ENCODE results near the gene SIVA1. TPM values are rescaled to one million over a fixed set of nuclear protein-coding genes. Genes with fewer than 3 reads are reported as not detected.

SIVA1 gene
- total RNA-seq, 1 donor from 2014 or later, result 47.0 TPM

DNA sequence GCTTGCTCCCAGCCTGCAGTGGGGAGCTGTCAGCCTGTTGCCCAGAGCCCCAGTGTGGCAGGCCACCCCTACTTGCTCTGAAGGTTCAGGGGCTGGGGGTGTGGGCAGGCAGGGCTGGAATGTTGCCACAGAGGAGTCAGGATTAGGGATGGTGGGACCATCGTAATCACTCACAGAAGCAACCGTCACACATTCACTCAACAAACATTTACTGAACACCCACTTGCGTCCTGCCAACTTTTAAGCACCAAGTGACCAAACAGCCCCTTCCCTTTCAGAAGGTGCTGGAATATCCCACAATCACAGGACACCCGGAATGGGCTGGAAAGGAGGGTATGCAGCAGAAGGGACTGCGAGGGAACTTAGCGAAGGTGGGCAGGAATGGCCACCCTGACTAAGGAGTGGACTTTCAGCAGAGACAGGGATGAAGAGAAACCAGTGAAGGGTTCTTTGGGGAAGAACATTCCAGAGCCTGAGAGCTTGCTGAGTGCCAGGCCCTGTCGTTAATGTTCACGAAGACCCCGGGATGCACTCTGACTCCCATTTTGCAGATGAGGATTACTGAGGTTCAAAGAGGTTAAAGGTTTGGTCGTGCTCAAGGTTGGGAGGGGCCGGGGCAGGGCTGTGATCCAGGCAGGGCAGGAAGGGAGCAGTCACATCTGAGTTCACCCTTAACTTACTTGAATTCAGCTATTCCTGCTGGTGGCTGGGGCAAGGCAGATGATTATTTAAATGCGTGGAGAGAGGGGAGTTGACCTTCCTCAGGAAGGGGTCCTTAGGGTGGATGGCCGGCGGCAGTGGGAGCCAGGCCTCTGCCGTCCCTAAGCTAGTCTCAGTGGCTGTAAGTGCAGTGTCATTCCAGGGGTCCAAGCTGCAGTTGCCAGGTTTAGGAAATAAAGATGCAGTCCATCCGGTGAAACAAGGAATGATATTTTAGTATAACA is 45.6 kb downstream of the SIVA1 start:
- Mint-ChIP-seq H3K9me3 (ENCODE audit: low read depth) (no peaks in the 10 kb centered on the region), H3K4me3 (ENCODE audit: unreplicated experiment) (peak overlapping the region; percentile 13), H3K27me3 (ENCODE audit: low read depth) (no peaks in the 10 kb centered on the region), H3K27ac (ENCODE audit: unreplicated experiment) (no peak overlapping the region), H3K4me1 (ENCODE audit: low read depth) (peaks cover 34% of the 10 kb centered on the region), H3K36me3 (ENCODE audit: low read depth) (no peaks in the 10 kb centered on the region)
- no peak for DNase-seq (ENCODE audit: low spot score)
- TF ChIP-seq, protein P1, sequence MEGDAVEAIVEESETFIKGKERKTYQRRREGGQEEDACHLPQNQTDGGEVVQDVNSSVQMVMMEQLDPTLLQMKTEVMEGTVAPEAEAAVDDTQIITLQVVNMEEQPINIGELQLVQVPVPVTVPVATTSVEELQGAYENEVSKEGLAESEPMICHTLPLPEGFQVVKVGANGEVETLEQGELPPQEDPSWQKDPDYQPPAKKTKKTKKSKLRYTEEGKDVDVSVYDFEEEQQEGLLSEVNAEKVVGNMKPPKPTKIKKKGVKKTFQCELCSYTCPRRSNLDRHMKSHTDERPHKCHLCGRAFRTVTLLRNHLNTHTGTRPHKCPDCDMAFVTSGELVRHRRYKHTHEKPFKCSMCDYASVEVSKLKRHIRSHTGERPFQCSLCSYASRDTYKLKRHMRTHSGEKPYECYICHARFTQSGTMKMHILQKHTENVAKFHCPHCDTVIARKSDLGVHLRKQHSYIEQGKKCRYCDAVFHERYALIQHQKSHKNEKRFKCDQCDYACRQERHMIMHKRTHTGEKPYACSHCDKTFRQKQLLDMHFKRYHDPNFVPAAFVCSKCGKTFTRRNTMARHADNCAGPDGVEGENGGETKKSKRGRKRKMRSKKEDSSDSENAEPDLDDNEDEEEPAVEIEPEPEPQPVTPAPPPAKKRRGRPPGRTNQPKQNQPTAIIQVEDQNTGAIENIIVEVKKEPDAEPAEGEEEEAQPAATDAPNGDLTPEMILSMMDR (IDR thresholded peaks at IDR 0.05), result no peak

DNA sequence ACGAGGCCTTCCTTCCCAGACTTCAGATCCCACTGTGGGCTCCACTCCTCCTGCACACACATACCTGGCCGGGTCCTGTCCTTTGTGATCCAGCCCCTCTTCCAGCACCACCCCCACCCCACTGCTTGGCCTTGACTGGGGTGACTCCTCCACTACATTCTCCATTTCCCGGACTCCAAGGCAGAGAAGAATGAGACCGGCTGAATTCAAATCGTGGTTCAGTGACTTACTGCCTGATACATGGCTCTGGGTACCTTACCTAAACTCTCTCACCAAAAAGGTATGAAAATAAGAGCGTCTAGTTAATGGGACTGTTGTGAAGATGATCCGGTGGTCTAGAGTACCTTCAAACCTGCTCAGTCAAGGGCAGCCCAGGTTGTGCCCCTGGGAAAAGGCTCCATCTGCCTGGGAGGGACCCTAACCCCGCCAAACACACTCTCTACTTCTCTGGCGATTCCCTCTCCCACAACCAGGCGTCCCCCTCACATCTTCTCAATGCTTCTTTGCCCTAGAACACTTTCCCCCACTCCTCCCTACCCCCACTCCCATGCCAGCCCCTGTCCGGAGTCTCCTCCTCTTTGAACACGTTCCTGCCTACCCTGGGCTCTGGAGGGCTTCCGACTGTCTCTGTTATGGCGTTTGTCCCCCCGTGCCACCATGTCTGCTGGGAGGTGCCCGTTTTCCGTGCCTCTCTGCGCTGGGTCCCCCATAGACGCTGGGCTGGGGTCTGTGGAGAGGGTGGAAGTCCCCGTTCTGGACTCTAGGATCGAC is 46.5 kb downstream of the SIVA1 start:
- Mint-ChIP-seq H3K27me3 (ENCODE audit: low read depth) (no peaks in the 10 kb centered on the region), H3K4me1 (ENCODE audit: low read depth) (peaks cover 29% of the 10 kb centered on the region), H3K9me3 (ENCODE audit: low read depth) (no peaks in the 10 kb centered on the region), H3K36me3 (ENCODE audit: low read depth) (no peaks in the 10 kb centered on the region), H3K27ac (ENCODE audit: unreplicated experiment) (no peak overlapping the region), H3K4me3 (ENCODE audit: unreplicated experiment) (peak overlapping the region; percentile 56)
- TF ChIP-seq, protein P1 (IDR thresholded peaks at IDR 0.05), result no peak
- DNase-seq (ENCODE audit: low spot score), result no peak

DNA sequence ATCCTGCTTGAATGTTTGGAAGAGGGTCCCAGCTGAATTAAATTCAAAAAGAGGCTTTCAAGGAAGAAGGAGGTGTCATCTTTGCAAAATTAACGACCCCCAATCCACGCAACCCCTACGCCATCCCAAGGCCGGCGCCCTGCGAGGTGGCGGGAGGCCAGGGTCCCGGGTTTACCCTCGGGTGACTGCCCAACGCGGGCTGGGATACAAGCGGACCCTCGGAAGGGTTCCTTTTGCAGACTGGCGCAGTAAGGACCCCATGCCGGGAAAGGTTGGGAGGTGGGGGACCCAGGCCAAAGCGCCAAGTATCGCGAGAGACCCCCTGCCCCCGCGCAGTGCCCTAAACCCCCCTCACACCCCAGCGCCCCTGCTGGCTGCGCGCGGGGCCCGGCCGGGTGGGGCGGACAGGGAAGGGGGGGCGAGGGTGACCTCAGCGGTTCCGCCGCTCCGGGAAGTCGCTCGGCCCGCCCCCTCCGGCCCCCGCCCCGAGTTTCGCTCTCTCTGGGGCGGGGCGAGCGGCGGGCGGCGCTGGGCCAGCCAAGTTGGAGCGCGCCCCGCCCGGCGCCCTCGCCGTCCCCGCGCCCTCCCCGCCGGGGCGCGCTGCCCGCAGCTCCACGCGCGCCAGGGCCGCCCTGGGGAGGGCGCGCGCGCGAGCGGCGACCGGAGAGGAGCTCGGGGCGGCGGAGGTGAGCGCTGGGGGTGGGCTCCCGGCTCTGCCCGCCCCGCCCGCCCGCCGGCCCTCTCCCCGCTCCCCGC is 47.2 kb downstream of the SIVA1 start:
- Mint-ChIP-seq H3K9me3 (ENCODE audit: low read depth) (no peaks in the 10 kb centered on the region), H3K4me3 (ENCODE audit: unreplicated experiment) (peak overlapping the region; percentile 56), H3K27ac (ENCODE audit: unreplicated experiment) (no peak overlapping the region), H3K27me3 (ENCODE audit: low read depth) (no peaks in the 10 kb centered on the region), H3K4me1 (ENCODE audit: low read depth) (peaks cover 33% of the 10 kb centered on the region), H3K36me3 (ENCODE audit: low read depth) (no peaks in the 10 kb centered on the region)
- DNase-seq (ENCODE audit: low spot score), result no peak
- TF ChIP-seq, protein P1 (IDR thresholded peaks at IDR 0.05), result peak; percentile 57

DNA sequence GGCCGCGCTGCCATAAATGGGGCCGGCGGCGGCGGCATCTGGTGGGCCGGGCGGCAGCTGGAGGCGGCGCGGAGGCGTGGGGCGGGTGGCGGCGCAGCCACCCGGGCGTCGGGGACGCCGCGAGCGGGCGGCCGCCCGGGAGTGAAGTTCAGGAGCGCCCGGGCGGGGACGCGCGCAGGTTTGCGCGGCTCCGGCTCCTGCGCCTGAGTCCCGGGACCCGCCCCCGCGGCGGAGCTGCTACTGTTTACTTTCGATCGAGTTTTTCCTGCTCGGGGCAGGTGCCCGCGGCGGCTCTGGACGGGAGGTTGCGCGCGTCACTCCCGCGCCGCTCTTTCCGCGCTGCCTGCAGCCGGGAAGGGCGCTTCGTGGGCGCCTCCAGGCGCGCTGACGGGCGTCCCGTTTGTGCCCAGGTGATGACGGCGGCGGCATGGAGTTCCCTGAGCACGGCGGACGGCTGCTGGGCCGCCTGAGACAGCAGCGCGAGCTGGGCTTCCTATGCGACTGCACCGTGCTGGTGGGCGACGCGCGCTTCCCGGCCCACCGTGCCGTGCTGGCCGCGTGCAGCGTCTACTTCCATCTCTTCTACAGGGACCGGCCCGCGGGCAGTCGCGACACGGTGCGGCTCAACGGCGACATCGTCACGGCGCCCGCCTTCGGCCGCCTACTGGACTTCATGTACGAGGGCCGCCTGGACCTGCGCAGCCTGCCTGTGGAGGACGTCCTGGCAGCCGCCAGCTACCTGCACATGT is 48.0 kb downstream of the SIVA1 start, which contains the start of gene ZBTB42:
ZBTB42 (plus strand) TSS at position 331 of the 749 bp plus-strand sequence; CDS start at position 428, 97 bp downstream.
- Mint-ChIP-seq H3K27ac (ENCODE audit: unreplicated experiment) (no peak within 1 kb of the TSS), H3K4me1 (ENCODE audit: low read depth) (peaks cover 37% of the 10 kb centered on the region), H3K27me3 (ENCODE audit: low read depth) (no peaks in the 10 kb centered on the region), H3K9me3 (ENCODE audit: low read depth) (no peaks in the 10 kb centered on the region), H3K36me3 (ENCODE audit: low read depth) (no peaks in the 10 kb centered on the region), H3K4me3 (ENCODE audit: unreplicated experiment) (peak within 1 kb of the TSS; percentile 74)
- TF ChIP-seq, protein P1 (IDR thresholded peaks at IDR 0.05), result no peak
- DNase-seq (ENCODE audit: low spot score), result no peak
